Activated T-helper 1 cell treated with anti-CD3 and anti-CD28 coated beads, Interleukin-12 subunit alpha, Interleukin-12 subunit beta, Interleukin-2, Interleukin-4 antibody, amounts not matched to agents 30 ng/mL and 10 ng/mL and 1 ng/mL, durations not matched to agents 14 hours and 24 hours and 36 hours (primary cell): Measurements from ENCODE around the gene ANO1. TPM values are rescaled to one million over a fixed set of nuclear protein-coding genes. Genes with fewer than 3 reads are reported as not detected.

ENCODE experiments used
- DNase-seq: peaks from one replicate; pipeline ENCODE4 v3.0.0; 2021; ENCODE audit warnings: low spot score
- H3K27ac Mint-ChIP-seq: one replicate; pipeline ENCODE4 v1.8.0; 2021; ENCODE audit warnings: mild to moderate bottlenecking, mixed read lengths
- H3K27me3 Mint-ChIP-seq: one replicate; pipeline ENCODE4 v1.8.0; 2022; ENCODE audit warnings: mild to moderate bottlenecking, moderate library complexity, mixed read lengths; ENCODE audit not compliant: insufficient read depth
- H3K36me3 Mint-ChIP-seq: one replicate; pipeline ENCODE4 v1.8.0; 2021; ENCODE audit warnings: low read depth, mixed read lengths
- H3K4me1 Mint-ChIP-seq: one replicate; pipeline ENCODE4 v1.8.0; 2021; ENCODE audit warnings: low read depth, mixed read lengths
- H3K4me3 Mint-ChIP-seq: one replicate; pipeline ENCODE4 v1.8.0; 2021; ENCODE audit warnings: mild to moderate bottlenecking, moderate library complexity, mixed read lengths
- H3K9me3 Mint-ChIP-seq: one replicate; pipeline ENCODE4 v1.8.0; 2021; ENCODE audit warnings: mixed read lengths
- intact Hi-C: fragments of 100-400 bp; cut with micrococcal nuclease; formaldehyde crosslinking; loops from one replicate; pipeline ENCODE4 v1.15.1; 2024
- total RNA-seq: library from RNA; stranded (reverse); gene quantifications from 2 replicates; pipeline ENCODE4 v1.2.3, GENCODE V29; 2022

Gene ANO1
- total RNA-seq, 1 donor from 2014 or later = not detected

- H3K27ac Mint-ChIP-seq = no peak overlapping the region
- H3K27me3 Mint-ChIP-seq = no peaks in the 10 kb centered on the region
- no peak for DNase-seq
- intact Hi-C loops = no loop called here
- no peaks in the 10 kb centered on the region for H3K36me3 Mint-ChIP-seq
- H3K4me1 Mint-ChIP-seq = no peaks in the 10 kb centered on the region
- no peak overlapping the region for H3K4me3 Mint-ChIP-seq
- H3K9me3 Mint-ChIP-seq = no peaks in the 10 kb centered on the region
Observed at GRCh38 chr11:70124321-70125000, 46.3 kb downstream of the ANO1 start.

GRCh38 chr11:70126494-70126893 is 48.4 kb downstream of the ANO1 start:
- Mint-ChIP-seq H3K27ac (no peak overlapping the region), H3K4me3 (no peak overlapping the region), H3K27me3 (no peaks in the 10 kb centered on the region), H3K4me1 (no peaks in the 10 kb centered on the region), H3K9me3 (no peaks in the 10 kb centered on the region), H3K36me3 (no peaks in the 10 kb centered on the region)
- no peak for DNase-seq
- intact Hi-C loops = no loop called here

- intact Hi-C loops = no loop called here
- H3K4me3 Mint-ChIP-seq = no peak overlapping the region
- no peaks in the 10 kb centered on the region for H3K4me1 Mint-ChIP-seq
- no peaks in the 10 kb centered on the region for H3K36me3 Mint-ChIP-seq
- DNase-seq = no peak
- H3K9me3 Mint-ChIP-seq = no peaks in the 10 kb centered on the region
- no peak overlapping the region for H3K27ac Mint-ChIP-seq
- H3K27me3 Mint-ChIP-seq = no peaks in the 10 kb centered on the region
Observed at GRCh38 chr11:70127653-70128434, 49.7 kb downstream of the ANO1 start.

- H3K9me3 Mint-ChIP-seq = no peaks in the 10 kb centered on the region
- no peak overlapping the region for H3K4me3 Mint-ChIP-seq
- H3K27ac Mint-ChIP-seq = no peak overlapping the region
- no peak for DNase-seq
- intact Hi-C loops = no loop called here
- H3K36me3 Mint-ChIP-seq = no peaks in the 10 kb centered on the region
- H3K4me1 Mint-ChIP-seq = no peaks in the 10 kb centered on the region
- no peaks in the 10 kb centered on the region for H3K27me3 Mint-ChIP-seq
Observed at GRCh38 chr11:70128435-70128906, 50.4 kb downstream of the ANO1 start.

GRCh38 chr11:70129051-70129592 is 51.0 kb downstream of the ANO1 start:
- intact Hi-C loops = no loop called here
- H3K27ac Mint-ChIP-seq = no peak overlapping the region
- no peak for DNase-seq
- H3K9me3 Mint-ChIP-seq = no peaks in the 10 kb centered on the region
- H3K27me3 Mint-ChIP-seq = no peaks in the 10 kb centered on the region
- H3K4me3 Mint-ChIP-seq = no peak overlapping the region
- H3K4me1 Mint-ChIP-seq = no peaks in the 10 kb centered on the region
- H3K36me3 Mint-ChIP-seq = no peaks in the 10 kb centered on the region

GRCh38 chr11:70130636-70131035 is 52.5 kb downstream of the ANO1 start:
- intact Hi-C loops = no loop called here
- DNase-seq = no peak
- no peaks in the 10 kb centered on the region for H3K4me1 Mint-ChIP-seq
- H3K9me3 Mint-ChIP-seq = no peaks in the 10 kb centered on the region
- no peaks in the 10 kb centered on the region for H3K27me3 Mint-ChIP-seq
- H3K4me3 Mint-ChIP-seq = no peak overlapping the region
- no peak overlapping the region for H3K27ac Mint-ChIP-seq
- H3K36me3 Mint-ChIP-seq = no peaks in the 10 kb centered on the region

GRCh38 chr11:70131606-70132190 is 53.6 kb downstream of the ANO1 start:
- Mint-ChIP-seq H3K4me3 (no peak overlapping the region), H3K27me3 (no peaks in the 10 kb centered on the region), H3K4me1 (no peaks in the 10 kb centered on the region), H3K27ac (no peak overlapping the region), H3K36me3 (no peaks in the 10 kb centered on the region), H3K9me3 (no peaks in the 10 kb centered on the region)
- intact Hi-C loops = no loop called here
- DNase-seq = no peak

- H3K4me3 Mint-ChIP-seq = no peak overlapping the region
- H3K27me3 Mint-ChIP-seq = no peaks in the 10 kb centered on the region
- H3K36me3 Mint-ChIP-seq = no peaks in the 10 kb centered on the region
- intact Hi-C loops = no loop called here
- H3K9me3 Mint-ChIP-seq = no peaks in the 10 kb centered on the region
- H3K27ac Mint-ChIP-seq = no peak overlapping the region
- no peak for DNase-seq
- H3K4me1 Mint-ChIP-seq = no peaks in the 10 kb centered on the region
Observed at GRCh38 chr11:70132641-70133040, 54.5 kb downstream of the ANO1 start.

- intact Hi-C loops = no loop called here
- Mint-ChIP-seq H3K27ac (no peak overlapping the region), H3K4me1 (no peaks in the 10 kb centered on the region), H3K4me3 (no peak overlapping the region), H3K36me3 (no peaks in the 10 kb centered on the region), H3K27me3 (no peaks in the 10 kb centered on the region), H3K9me3 (no peaks in the 10 kb centered on the region)
- no peak for DNase-seq
Observed at GRCh38 chr11:70133771-70134335, 55.7 kb downstream of the ANO1 start.

- no peak for DNase-seq
- no peak overlapping the region for H3K4me3 Mint-ChIP-seq
- intact Hi-C loops = no loop called here
- no peaks in the 10 kb centered on the region for H3K4me1 Mint-ChIP-seq
- H3K9me3 Mint-ChIP-seq = no peaks in the 10 kb centered on the region
- H3K27ac Mint-ChIP-seq = no peak overlapping the region
- no peaks in the 10 kb centered on the region for H3K27me3 Mint-ChIP-seq
- H3K36me3 Mint-ChIP-seq = no peaks in the 10 kb centered on the region
Observed at GRCh38 chr11:70134490-70134889, 56.4 kb downstream of the ANO1 start.

- Mint-ChIP-seq H3K36me3 (no peaks in the 10 kb centered on the region), H3K27me3 (peaks cover 3% of the 10 kb centered on the region), H3K4me1 (no peaks in the 10 kb centered on the region), H3K27ac (no peak overlapping the region), H3K4me3 (no peak overlapping the region), H3K9me3 (no peaks in the 10 kb centered on the region)
- DNase-seq = no peak
- intact Hi-C loops = no loop called here
Observed at GRCh38 chr11:70135142-70135541, 57.0 kb downstream of the ANO1 start.

- no peak for DNase-seq
- intact Hi-C loops = no loop called here
- Mint-ChIP-seq H3K4me3 (no peak overlapping the region), H3K4me1 (no peaks in the 10 kb centered on the region), H3K27me3 (peaks cover 6% of the 10 kb centered on the region), H3K27ac (no peak overlapping the region), H3K9me3 (no peaks in the 10 kb centered on the region), H3K36me3 (no peaks in the 10 kb centered on the region)
Observed at GRCh38 chr11:70135625-70136059, 57.5 kb downstream of the ANO1 start.

GRCh38 chr11:70137383-70137782 is 59.3 kb downstream of the ANO1 start:
- Mint-ChIP-seq H3K9me3 (no peaks in the 10 kb centered on the region), H3K36me3 (no peaks in the 10 kb centered on the region), H3K4me1 (no peaks in the 10 kb centered on the region), H3K27me3 (peaks cover 19% of the 10 kb centered on the region), H3K27ac (no peak overlapping the region), H3K4me3 (no peak overlapping the region)
- no peak for DNase-seq
- intact Hi-C loops = no loop called here
